ENCODE measurements around the gene MYO3B. TPM values are rescaled to one million over a fixed set of nuclear protein-coding genes. Genes with fewer than 3 reads are reported as not detected.

MYO3B gene
- polyA plus RNA-seq, 2 of the 4 experiments (the other 2 are of a cell fraction): 0.01 TPM; not detected in 1

DNA sequence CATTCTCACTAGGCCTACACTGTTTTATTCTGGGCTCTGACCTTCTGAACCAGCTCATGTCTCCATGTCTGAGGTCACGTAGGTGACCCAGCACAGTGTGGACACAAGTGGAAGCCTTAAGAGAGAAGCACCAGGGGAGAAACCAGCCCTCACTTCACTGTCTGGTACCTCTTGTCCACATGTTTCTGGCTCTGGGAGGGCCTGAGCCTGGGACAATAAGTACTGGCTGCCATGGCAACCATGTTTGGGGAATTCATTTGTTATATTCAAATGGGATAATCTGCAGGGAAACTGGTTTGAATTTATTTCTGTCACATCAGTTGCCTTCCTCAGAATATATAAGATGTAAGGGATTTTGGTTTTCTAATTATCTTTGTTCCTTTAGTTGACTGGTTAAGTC, 23.3 kb downstream of the MYO3B start:
- TF ChIP-seq RNF2 (IDR thresholded peaks at IDR 0.05; ENCODE audit: borderline replicate concordance, low read depth): no peak
- no peak for TF ChIP-seq FOSB (CRISPR knock-in tag; IDR thresholded peaks at IDR 0.05)
- no peak for TF ChIP-seq HDAC2 (IDR thresholded peaks at IDR 0.05)
- no peak for TF ChIP-seq SREBF2 (IDR thresholded peaks at IDR 0.05)
- TF ChIP-seq RFX5 (IDR thresholded peaks at IDR 0.05): no peak
- TF ChIP-seq, protein P1, sequence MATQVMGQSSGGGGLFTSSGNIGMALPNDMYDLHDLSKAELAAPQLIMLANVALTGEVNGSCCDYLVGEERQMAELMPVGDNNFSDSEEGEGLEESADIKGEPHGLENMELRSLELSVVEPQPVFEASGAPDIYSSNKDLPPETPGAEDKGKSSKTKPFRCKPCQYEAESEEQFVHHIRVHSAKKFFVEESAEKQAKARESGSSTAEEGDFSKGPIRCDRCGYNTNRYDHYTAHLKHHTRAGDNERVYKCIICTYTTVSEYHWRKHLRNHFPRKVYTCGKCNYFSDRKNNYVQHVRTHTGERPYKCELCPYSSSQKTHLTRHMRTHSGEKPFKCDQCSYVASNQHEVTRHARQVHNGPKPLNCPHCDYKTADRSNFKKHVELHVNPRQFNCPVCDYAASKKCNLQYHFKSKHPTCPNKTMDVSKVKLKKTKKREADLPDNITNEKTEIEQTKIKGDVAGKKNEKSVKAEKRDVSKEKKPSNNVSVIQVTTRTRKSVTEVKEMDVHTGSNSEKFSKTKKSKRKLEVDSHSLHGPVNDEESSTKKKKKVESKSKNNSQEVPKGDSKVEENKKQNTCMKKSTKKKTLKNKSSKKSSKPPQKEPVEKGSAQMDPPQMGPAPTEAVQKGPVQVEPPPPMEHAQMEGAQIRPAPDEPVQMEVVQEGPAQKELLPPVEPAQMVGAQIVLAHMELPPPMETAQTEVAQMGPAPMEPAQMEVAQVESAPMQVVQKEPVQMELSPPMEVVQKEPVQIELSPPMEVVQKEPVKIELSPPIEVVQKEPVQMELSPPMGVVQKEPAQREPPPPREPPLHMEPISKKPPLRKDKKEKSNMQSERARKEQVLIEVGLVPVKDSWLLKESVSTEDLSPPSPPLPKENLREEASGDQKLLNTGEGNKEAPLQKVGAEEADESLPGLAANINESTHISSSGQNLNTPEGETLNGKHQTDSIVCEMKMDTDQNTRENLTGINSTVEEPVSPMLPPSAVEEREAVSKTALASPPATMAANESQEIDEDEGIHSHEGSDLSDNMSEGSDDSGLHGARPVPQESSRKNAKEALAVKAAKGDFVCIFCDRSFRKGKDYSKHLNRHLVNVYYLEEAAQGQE (IDR thresholded peaks at IDR 0.05): no peak
- TF ChIP-seq NPAS2 (CRISPR knock-in tag; IDR thresholded peaks at IDR 0.05; ENCODE audit: borderline replicate concordance): no peak
- no peak for TF ChIP-seq JUNB (IDR thresholded peaks at IDR 0.05)
- no peak for TF ChIP-seq CBX2 (IDR thresholded peaks at IDR 0.05; ENCODE audit: borderline replicate concordance, low read depth)
- TF ChIP-seq POLR2A (IDR thresholded peaks at IDR 0.05; ENCODE audit: low read length): no peak
- no peak for TF ChIP-seq NFE2L2 (conservative IDR thresholded peaks at IDR 0.05; ENCODE audit: low read length)
- no peak for TF ChIP-seq SMC3 (IDR thresholded peaks at IDR 0.05)
- no peak for TF ChIP-seq ZSCAN20 (CRISPR knock-in tag; IDR thresholded peaks at IDR 0.05)
- no peak for TF ChIP-seq CHD2 (IDR thresholded peaks at IDR 0.05; ENCODE audit: low read length, partially characterized antibody)
- TF ChIP-seq RARB (CRISPR knock-in tag; IDR thresholded peaks at IDR 0.05): no peak
- TF ChIP-seq NR3C1 (IDR thresholded peaks at IDR 0.05): no peak
- no peak for TF ChIP-seq MAFK (IDR thresholded peaks at IDR 0.05; ENCODE audit: partially characterized antibody)
- no peak for TF ChIP-seq HOXB5 (CRISPR knock-in tag; IDR thresholded peaks at IDR 0.05)
- DNase-seq (ENCODE audit: low read depth in 1 of 2, low spot score in 1 of 2) (no peak), FAIRE-seq (no peak), ATAC-seq (no peak)
- H3K27ac ChIP-seq: no peak overlapping the region
- H3K4me1 ChIP-seq: no peaks in the 10 kb centered on the region
- no peaks in the 10 kb centered on the region for H3K9me3 ChIP-seq
- no peak overlapping the region for H3K4me2 ChIP-seq
- POLR2A ChIA-PET: no interaction called here
- WGBS (ENCODE audit: missing lambda C conversion rate): 90% methylated on average over 1 of the region's 1 CpG
- CTCF ChIA-PET: interaction anchor here (1.5 kb wide), 1 partner anchor 27 kb away, joined by 4 read pairs; no protein-coding TSS in a partner anchor
- no peak overlapping the region for H3K4me3 ChIP-seq

DNA sequence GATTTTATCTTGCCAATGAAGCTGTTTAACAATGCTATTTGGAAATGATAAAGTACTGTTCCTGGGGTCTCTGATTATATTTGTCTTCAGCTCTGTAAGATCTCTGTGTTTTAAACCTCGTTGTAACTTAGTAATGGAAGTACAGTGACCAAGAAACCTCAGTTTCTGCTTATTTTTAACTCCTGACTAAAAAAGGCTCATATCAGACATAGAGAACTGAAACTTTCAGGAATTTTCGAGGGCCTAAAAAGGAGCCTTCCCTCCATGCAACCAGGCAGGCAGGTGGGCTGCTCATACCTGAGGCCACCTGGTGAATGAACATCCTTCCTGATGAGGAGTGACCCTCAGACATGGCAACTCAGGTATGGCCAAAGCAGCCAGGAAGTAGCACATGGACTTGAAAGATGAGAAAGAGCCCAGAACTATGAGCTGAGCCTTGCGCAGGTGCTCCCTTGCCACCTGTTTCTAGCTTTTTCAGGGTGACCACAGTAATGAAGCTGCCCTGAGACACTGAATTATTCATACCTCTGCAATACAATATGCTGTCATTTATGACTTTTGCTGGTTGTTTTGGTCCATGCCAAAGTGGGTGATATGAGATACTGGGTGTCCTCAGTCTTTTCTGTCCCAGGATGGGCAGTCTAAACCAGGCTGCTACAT, 23.9 kb downstream of the MYO3B start:
- DNase-seq (ENCODE audit: low read depth in 1 of 2, low spot score in 1 of 2): no peak
- no peak for ATAC-seq
- CTCF ChIA-PET: interaction anchor here (1.5 kb wide), 1 partner anchor 26 kb away, joined by 4 read pairs; no protein-coding TSS in a partner anchor
- Histone ChIP-seq H3K4me1 (no peaks in the 10 kb centered on the region), H3K9me3 (no peaks in the 10 kb centered on the region), H3K4me3 (no peak overlapping the region), H3K27ac (no peak overlapping the region), H3K4me2 (no peak overlapping the region)
- TF ChIP-seq SMC3 (IDR thresholded peaks at IDR 0.05): no peak
- no peak for TF ChIP-seq KDM5A (IDR thresholded peaks at IDR 0.05)
- TF ChIP-seq POLR2A (IDR thresholded peaks at IDR 0.05; ENCODE audit: low read length): no peak
- no peak for TF ChIP-seq RNF2 (IDR thresholded peaks at IDR 0.05; ENCODE audit: borderline replicate concordance, low read depth)
- no peak for TF ChIP-seq NPAS2 (CRISPR knock-in tag; IDR thresholded peaks at IDR 0.05; ENCODE audit: borderline replicate concordance)
- POLR2A ChIA-PET: no interaction called here
- WGBS (ENCODE audit: missing lambda C conversion rate): 40% methylated on average over 3 of the region's 3 CpGs
- no peak for FAIRE-seq

DNA sequence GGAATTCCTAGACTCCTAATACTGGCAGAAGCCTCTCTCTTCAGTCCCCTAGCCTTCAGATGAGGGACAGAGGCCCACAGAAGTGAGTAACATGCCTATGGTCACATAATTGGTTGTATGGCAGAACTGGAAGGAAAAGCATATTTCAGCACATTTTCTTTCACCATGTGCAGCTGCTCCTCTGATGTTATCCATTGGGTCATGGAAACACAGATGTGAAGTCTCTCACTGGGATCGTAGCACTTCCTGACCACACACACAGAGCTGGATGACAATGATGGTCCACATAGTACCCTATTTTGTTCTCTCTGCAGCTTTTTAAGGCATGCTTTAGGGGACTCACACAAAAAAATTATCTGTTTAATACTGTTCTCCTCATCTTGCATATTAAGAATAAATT, 24.5 kb downstream of the MYO3B start:
- Histone ChIP-seq H3K4me3 (no peak overlapping the region), H3K27ac (no peak overlapping the region), H3K4me1 (no peaks in the 10 kb centered on the region), H3K9me3 (no peaks in the 10 kb centered on the region), H3K4me2 (no peak overlapping the region)
- WGBS (ENCODE audit: missing lambda C conversion rate): 75% methylated on average over 1 of the region's 1 CpG
- no peak for ATAC-seq
- ChIA-PET POLR2A (no interaction called here), CTCF (interaction anchor here (1.5 kb wide), 1 partner anchor 26 kb away, joined by 4 read pairs; no protein-coding TSS in a partner anchor)
- TF ChIP-seq, protein P2, sequence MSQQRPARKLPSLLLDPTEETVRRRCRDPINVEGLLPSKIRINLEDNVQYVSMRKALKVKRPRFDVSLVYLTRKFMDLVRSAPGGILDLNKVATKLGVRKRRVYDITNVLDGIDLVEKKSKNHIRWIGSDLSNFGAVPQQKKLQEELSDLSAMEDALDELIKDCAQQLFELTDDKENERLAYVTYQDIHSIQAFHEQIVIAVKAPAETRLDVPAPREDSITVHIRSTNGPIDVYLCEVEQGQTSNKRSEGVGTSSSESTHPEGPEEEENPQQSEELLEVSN (IDR thresholded peaks at IDR 0.05; ENCODE audit: borderline replicate concordance, low read depth): no peak
- no peak for TF ChIP-seq RARB (CRISPR knock-in tag; IDR thresholded peaks at IDR 0.05)
- no peak for TF ChIP-seq CEBPB (IDR thresholded peaks at IDR 0.05)
- TF ChIP-seq CBX2 (IDR thresholded peaks at IDR 0.05; ENCODE audit: borderline replicate concordance, low read depth): no peak
- no peak for TF ChIP-seq MYC (IDR thresholded peaks at IDR 0.05; ENCODE audit: borderline replicate concordance, low read length)
- TF ChIP-seq MAZ (IDR thresholded peaks at IDR 0.05; ENCODE audit: borderline replicate concordance, low read depth, low read length): no peak
- no peak for TF ChIP-seq ZC3H11A (IDR thresholded peaks at IDR 0.05)
- TF ChIP-seq, protein P3, sequence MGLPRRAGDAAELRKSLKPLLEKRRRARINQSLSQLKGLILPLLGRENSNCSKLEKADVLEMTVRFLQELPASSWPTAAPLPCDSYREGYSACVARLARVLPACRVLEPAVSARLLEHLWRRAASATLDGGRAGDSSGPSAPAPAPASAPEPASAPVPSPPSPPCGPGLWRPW (IDR thresholded peaks at IDR 0.05): no peak
- no peak for TF ChIP-seq RAD21 (conservative IDR thresholded peaks at IDR 0.05 in 1 of 2, IDR thresholded peaks at IDR 0.05 in 1 of 2)
- no peak for TF ChIP-seq SREBF2 (IDR thresholded peaks at IDR 0.05)
- no peak for TF ChIP-seq KDM1A (IDR thresholded peaks at IDR 0.05; ENCODE audit: low read depth)
- FAIRE-seq: no peak
- DNase-seq (ENCODE audit: low read depth in 1 of 2, low spot score in 1 of 2): no peak
